K562 (cell line): ENCODE measurements around the gene GOLGA8K.
"Not testable (repeated sequence)": the region's sequence is repeated elsewhere in the genome, so short reads cannot be mapped to it uniquely, and the experiment has no call there.

Experiments used
- ATF7 ChIP-seq: fragments of 450-650 bp; IDR thresholded peaks from 2 replicates; pipeline ENCODE4 v1.7.1; 2014; ENCODE audit warnings: mild to moderate bottlenecking, moderate library complexity
- CTCF ChIP-seq, 3 experiments: IDR thresholded peaks in 2 of 3; conservative IDR thresholded peaks in 1 of 3; 2 replicates each; pipeline ENCODE4 v1.5.1; 2011 to 2012; ENCODE audit warnings: low read length in 3 of 3, mild to moderate bottlenecking in 3 of 3, control low read depth in 2 of 3, improper control_type of control experiment in 1 of 3, inconsistent platforms in 1 of 3, low read depth in 1 of 3, mixed read lengths in 1 of 3, moderate library complexity in 1 of 3; ENCODE audit not compliant: insufficient read depth in 2 of 3
- POLR3A ChIP-seq: IDR thresholded peaks from 2 replicates; pipeline ENCODE4 v1.6.1; 2011; ENCODE audit warnings: borderline replicate concordance, mild to moderate bottlenecking, moderate library complexity; ENCODE audit not compliant: insufficient read length, insufficient read depth; ENCODE audit errors: extremely low read depth
- RBFOX2 ChIP-seq: fragments of 200-400 bp; formaldehyde crosslinking; IDR thresholded peaks from 2 replicates; pipeline ENCODE4 v1.6.1; 2017; ENCODE audit warnings: low read depth, mild to moderate bottlenecking, low read length, moderate library complexity
- SMC3 ChIP-seq: conservative IDR thresholded peaks from 2 replicates; pipeline ENCODE4 v1.6.1; 2011; ENCODE audit warnings: low read depth, low read length, improper control_type of control experiment; ENCODE audit not compliant: insufficient read depth
- TCFL5 ChIP-seq: fragments of 250-450 bp; sonication (Bioruptor Pico); conservative IDR thresholded peaks from 2 replicates; pipeline ENCODE4 v1.6.1; 2021; ENCODE audit warnings: mild to moderate bottlenecking, moderate library complexity, matching md5 sums
- TEAD2 ChIP-seq: fragments of 450-650 bp; IDR thresholded peaks from 2 replicates; pipeline ENCODE4 v1.6.1; 2016; ENCODE audit warnings: missing genetic modification characterization, control low read depth, missing compliant biosample characterization
- ZBTB34 ChIP-seq: fragments of 250-450 bp; sonication (Bioruptor Pico); IDR thresholded peaks from 2 replicates; pipeline ENCODE4 v1.8.0; 2021; ENCODE audit warnings: mild to moderate bottlenecking, moderate library complexity
- ZNF124 ChIP-seq: sonication (generic); formaldehyde crosslinking; IDR thresholded peaks from 2 replicates; pipeline ENCODE4 v1.8.1; 2022; ENCODE audit warnings: missing genetic modification reagents

GRCh38 chr15:32345978-32346547, 57.0 kb downstream of the GOLGA8K start:
- TF ChIP-seq SMC3; CTCF (IDR thresholded peaks at IDR 0.05 in 2 of 3, conservative IDR thresholded peaks at IDR 0.05 in 1 of 3; ENCODE audit: insufficient read depth in 2 of 3, low read depth in 1 of 3, low read length in 3 of 3); ZBTB34 (CRISPR knock-in tag); TEAD2 (tag); ATF7; RBFOX2; POLR3A; TCFL5 (CRISPR knock-in tag); ZNF124 (CRISPR knock-in tag): not testable (repeated sequence)
